K562 (cell line): ENCODE results near the gene WDFY2. TPM values are rescaled to one million over a fixed set of nuclear protein-coding genes. Genes with fewer than 3 reads are reported as not detected.

Source experiments
- ATAC-seq: fragments of 200-7000 bp; cut with Tn5 transposase; 3 replicates; pipeline ENCODE4 v1.9.1; 2020; ENCODE audit warnings: moderate library complexity
- BruUV-seq: library from RNA; stranded (reverse); fragments of 400-500 nt; replicated peaks from 2 replicates; lab custom pipeline; 2021; lab: Mats Ljungman, UMichigan
- CTCF ChIA-PET: fragments of 300-600 bp; formaldehyde crosslinking; extraction: SDS; loops from one replicate; lab custom pipeline; 2021; ENCODE audit warnings: low intra/inter-chr PET ratio; lab: Yijun Ruan, JAX
- POLR2A ChIA-PET: fragments of 300-600, 350-650 bp; sonication (Branson Sonifier 250); formaldehyde crosslinking; extraction: SDS; loops from one replicate; lab custom pipeline; 2021; ENCODE audit warnings: antibody characterized with exemption, inconsistent platforms; lab: Yijun Ruan, JAX
- DNase-seq, 4 experiments: peaks; one replicate each; pipeline versions ENCODE4 v3.0.0 to v3.0.0-alpha.2; 2011 to 2018; ENCODE audit warnings: low spot score in 3 of 4, mixed read lengths in 3 of 4; ENCODE audit errors: extremely low read depth in 1 of 4
- FAIRE-seq: peaks from 2 replicates; lab custom pipeline; 2011; peaks lifted over from hg19 to GRCh38; lab: Jason Lieb, UNC
- H2AFZ ChIP-seq: 2 replicates; pipeline ENCODE4 v1.6.0; 2011; ENCODE audit warnings: low read depth, low read length, control low read depth, inconsistent platforms
- H3K27ac ChIP-seq: fragments of 200-600 bp; 3 replicates; pipeline ENCODE4 v1.8.0; 2011; ENCODE audit warnings: low read depth, mild to moderate bottlenecking, control low read depth, inconsistent platforms, low read length, moderate library complexity, mixed read lengths; ENCODE audit errors: extremely low read depth
- H3K27me3 ChIP-seq, 2 experiments: fragments of 300-600 bp in 1 of 2; 2 replicates in 1 of 2; 3 replicates in 1 of 2; pipeline versions ENCODE4 v1.6.0 to v1.8.0; 2011; ENCODE audit warnings: inconsistent platforms in 2 of 2, low read length in 2 of 2, mild to moderate bottlenecking in 1 of 2, mixed read lengths in 1 of 2, moderate library complexity in 1 of 2; ENCODE audit not compliant: control insufficient read depth in 2 of 2, insufficient read depth in 2 of 2
- H3K36me3 ChIP-seq: fragments of 300-600 bp; 3 replicates; pipeline ENCODE4 v1.8.0; 2011; ENCODE audit warnings: mild to moderate bottlenecking, low read length, inconsistent platforms; ENCODE audit not compliant: control insufficient read depth, insufficient read depth
- H3K4me1 ChIP-seq, 2 experiments: fragments of 200-600 bp in 1 of 2; replicated peaks in 1 of 2; 2 replicates in 1 of 2; 3 replicates in 1 of 2; pipeline versions ENCODE4 v1.5.1 to v1.8.0; 2011; ENCODE audit warnings: inconsistent platforms in 2 of 2, low read length in 2 of 2, mild to moderate bottlenecking in 1 of 2, mixed read lengths in 1 of 2, moderate library complexity in 1 of 2; ENCODE audit not compliant: control insufficient read depth in 2 of 2, insufficient read depth in 2 of 2
- H3K4me2 ChIP-seq: 2 replicates; pipeline ENCODE4 v1.6.1; 2011; ENCODE audit warnings: low read length, control low read depth, inconsistent platforms, mixed read lengths; ENCODE audit not compliant: insufficient read depth
- H3K4me3 ChIP-seq: fragments of 200-600 bp; sonication (generic), shearing (Covaris generic); 2 replicates; pipeline ENCODE4 v1.5.1; 2016; ENCODE audit warnings: control low read depth, inconsistent platforms
- H3K79me2 ChIP-seq: fragments of 200-600 bp; 3 replicates; pipeline ENCODE4 v1.8.0; 2011; ENCODE audit warnings: low read length, inconsistent platforms; ENCODE audit not compliant: control insufficient read depth, insufficient read depth
- H3K9ac ChIP-seq, 2 experiments: 2 replicates each; pipeline versions ENCODE4 v1.6.0 to v1.6.1; 2011; ENCODE audit warnings: low read depth in 2 of 2, low read length in 2 of 2, control low read depth in 1 of 2, inconsistent platforms in 1 of 2, mild to moderate bottlenecking in 1 of 2, mixed read lengths in 1 of 2; ENCODE audit not compliant: insufficient read depth in 1 of 2
- H3K9me1 ChIP-seq: one replicate; pipeline ENCODE4 v1.6.0; 2011; ENCODE audit warnings: inconsistent platforms, mild to moderate bottlenecking, low read length, moderate library complexity; ENCODE audit not compliant: control insufficient read depth, insufficient read depth
- H3K9me3 ChIP-seq: replicated peaks from 2 replicates; pipeline ENCODE4 v1.5.1; 2011; ENCODE audit warnings: low read depth, low read length, inconsistent platforms; ENCODE audit not compliant: control insufficient read depth, insufficient read depth
- H4K20me1 ChIP-seq: replicated peaks from 2 replicates; pipeline ENCODE4 v1.6.1; 2011; ENCODE audit warnings: low read length, inconsistent platforms, mixed read lengths; ENCODE audit not compliant: control insufficient read depth, insufficient read depth
- E4F1 ChIP-seq: fragments of 250-450 bp; sonication (Bioruptor Pico); IDR thresholded peaks from 2 replicates; pipeline ENCODE4 v1.5.0; 2021; ENCODE audit warnings: mild to moderate bottlenecking, borderline replicate concordance
- HDAC6 ChIP-seq: IDR thresholded peaks from 2 replicates; pipeline ENCODE4 v1.6.1; 2012; ENCODE audit warnings: low read depth, mild to moderate bottlenecking, control low read depth, inconsistent platforms, low read length, moderate library complexity
- NR3C1 ChIP-seq: sonication (generic); formaldehyde crosslinking; IDR thresholded peaks from 2 replicates; pipeline ENCODE4 v1.8.1; 2022; ENCODE audit warnings: missing genetic modification reagents
- RFX5 ChIP-seq: IDR thresholded peaks from 2 replicates; pipeline ENCODE4 v1.6.1; 2011; ENCODE audit warnings: low read depth, mild to moderate bottlenecking, improper control_type of control experiment, low read length
- TFE3 ChIP-seq: fragments of 450-650 bp; formaldehyde crosslinking; IDR thresholded peaks from 2 replicates; pipeline ENCODE4 v1.4.0; 2020; ENCODE audit warnings: mild to moderate bottlenecking, mixed read lengths
- ZKSCAN3 ChIP-seq: fragments of 250-450 bp; sonication (Bioruptor Pico); IDR thresholded peaks from 2 replicates; pipeline ENCODE4 v1.4.0; 2020
- ZKSCAN8 ChIP-seq: fragments of 200-800 bp; sonication (Bioruptor generic); IDR thresholded peaks from 2 replicates; pipeline ENCODE4 v1.6.1; 2016; ENCODE audit warnings: missing genetic modification characterization, missing compliant biosample characterization
- WGBS: fragments of 100-300 bp; shearing (Covaris generic); methylation state at CpG from one replicate; pipeline ENCODE4 v1.1.6; 2016; ENCODE audit warnings: low coverage, mixed read lengths; ENCODE audit not compliant: insufficient coverage; ENCODE audit errors: missing lambda C conversion rate; 5-methylcytosine and 5-hydroxymethylcytosine counted together
- in situ Hi-C: fragments of 300-500 bp; cut with MboI; formaldehyde crosslinking; loops from 4 replicates; pipeline ENCODE4 v1.15.0; 2018; ENCODE audit warnings: inconsistent platforms, mixed read lengths
- intact Hi-C: fragments of 100-400 bp; cut with micrococcal nuclease; formaldehyde crosslinking; loops from 2 replicates; pipeline ENCODE4 v1.14.2; 2022
- polyA plus RNA-seq, 8 experiments: library from polyadenylated mRNA; depleted of rRNA in 4 of 8; stranded (reverse) in 5 of 8; unstranded in 3 of 8; fragments of >200 nt; fragmentation: Nextera tagmentation in 2 of 8; fragmentation: Illumina TruSeq in 1 of 8; extraction: Ambion mirVana in 2 of 8; extraction: Trizol in 1 of 8; gene quantifications; 2 replicates each; pipeline versions ENCODE4 v1.2.1 to v1.2.3, GENCODE V29; 2011 to 2014; ENCODE audit warnings: inconsistent platforms in 1 of 8, missing spikeins in 1 of 8
- total RNA-seq, 7 experiments: library from RNA; depleted of rRNA in 6 of 7; stranded (reverse); fragments of >200 nt in 6 of 7; fragmentation: Illumina TruSeq in 2 of 7; extraction: Trizol in 2 of 7; gene quantifications; 2 replicates each; pipeline versions ENCODE4 v1.2.1 to v1.2.3, GENCODE V29; 2011 to 2021; ENCODE audit warnings: low replicate concordance in 1 of 7

The WDFY2 gene
- total and polyA plus RNA-seq, 9 of the 15 experiments (the other 6 are each of a cell fraction or from before 2014, with no cell fraction given) = 0.66 to 6.4 (median 4.4) TPM

- in situ Hi-C loops = no loop called here
- Histone ChIP-seq H3K4me3 (no peak overlapping the region), H3K27me3 (no peaks in the 10 kb centered on the region), H3K36me3 (peaks cover 2% of the 10 kb centered on the region; the same call in 1 of the 3 replicates), H3K79me2 (no peaks in the 10 kb centered on the region), H3K4me1 (no peaks in the 10 kb centered on the region), H2AFZ (no peak overlapping the region), H3K4me2 (no peak overlapping the region), H3K9me1 (no peaks in the 10 kb centered on the region), H3K27ac (no peak overlapping the region), H3K9me3 (no peaks in the 10 kb centered on the region), H4K20me1 (no peaks in the 10 kb centered on the region), H3K9ac (no peak overlapping the region)
- DNase-seq = no peak
- no peak for ATAC-seq
- ChIA-PET POLR2A (no interaction called here), CTCF (no interaction called here)
- no peak for FAIRE-seq
- intact Hi-C loops = no loop called here
- TF ChIP-seq TFE3 (CRISPR knock-in tag) = no peak
- TF ChIP-seq ZKSCAN3 (CRISPR knock-in tag) = no peak
- no peak for TF ChIP-seq ZKSCAN8
- TF ChIP-seq E4F1 = no peak
- TF ChIP-seq HDAC6 = no peak
- TF ChIP-seq RFX5 = no peak
- TF ChIP-seq NR3C1 = no peak
- BruUV-seq = no TSS peak
- WGBS = 83% methylated on average over 1 of the region's 2 CpGs
Observed at GRCh38 chr13:51734786-51735185, 150.5 kb downstream of the WDFY2 start.
